GM13977 (cell line): Measurements from ENCODE around the gene CCDC12.

Source experiments
- DNase-seq: peaks from one replicate; pipeline ENCODE4 v3.0.0; 2012; ENCODE audit warnings: low spot score
- CTCF ChIP-seq: IDR thresholded peaks from 2 replicates; pipeline ENCODE4 v1.5.1; 2012; ENCODE audit warnings: mild to moderate bottlenecking, control low read depth; ENCODE audit not compliant: insufficient read depth; ENCODE audit errors: extremely low read depth, missing control alignments
- in situ Hi-C: fragments of 300-500 bp; cut with MboI; formaldehyde crosslinking; loops from one replicate; pipeline ENCODE4 v1.12.0; 2022; ENCODE audit warnings: low sequenced_read_pairs, low pct_unique_long_range_greater_than_20kb, mixed read lengths, inconsistent platforms; ENCODE audit not compliant: unreplicated experiment

Gene CCDC12

GRCh38 chr3:46909535-46910161 is 66.9 kb downstream of the CCDC12 start:
- DNase-seq, result peak; percentile 89
- in situ Hi-C loops, result loop anchor here (25.0 kb wide), 1 partner anchor 453 kb away; no protein-coding TSS in a partner anchor
- peak; percentile 83 for TF ChIP-seq CTCF

DNA sequence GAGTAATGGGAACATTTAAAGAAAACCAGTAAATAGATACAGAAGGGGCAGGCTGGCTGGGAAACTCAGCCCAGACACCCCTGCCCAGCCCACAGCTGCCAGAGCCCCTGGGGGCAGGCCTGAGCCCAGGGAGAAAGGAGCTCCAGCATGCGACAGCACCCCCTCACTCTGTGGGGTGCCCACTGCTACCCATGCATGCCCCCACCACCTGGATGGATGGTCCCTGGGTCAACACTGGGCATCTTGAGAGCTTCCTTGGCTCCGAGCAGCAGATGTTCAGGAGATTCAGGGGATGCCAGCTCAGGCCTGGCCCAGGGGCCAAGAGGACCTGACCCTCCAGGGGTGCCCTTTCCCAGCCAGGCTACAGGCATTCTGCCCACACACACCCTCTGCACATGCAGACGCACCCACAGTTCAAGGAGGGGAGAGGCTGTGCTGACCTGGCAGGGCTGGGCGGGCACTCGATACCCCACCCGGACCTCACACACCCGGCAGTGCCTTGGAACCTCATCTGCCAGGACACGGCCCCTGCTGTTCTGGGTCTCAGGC is 67.5 kb downstream of the CCDC12 start:
- in situ Hi-C loops, result loop anchor here (25.0 kb wide), 1 partner anchor 453 kb away; no protein-coding TSS in a partner anchor
- no peak for DNase-seq
- no peak for TF ChIP-seq CTCF

- peak; percentile 6 for TF ChIP-seq CTCF
- in situ Hi-C loops, result loop anchor here (25.0 kb wide), 1 partner anchor 454 kb away; no protein-coding TSS in a partner anchor
- DNase-seq, result no peak
Observed at GRCh38 chr3:46908294-46908985, 68.1 kb downstream of the CCDC12 start.

DNA sequence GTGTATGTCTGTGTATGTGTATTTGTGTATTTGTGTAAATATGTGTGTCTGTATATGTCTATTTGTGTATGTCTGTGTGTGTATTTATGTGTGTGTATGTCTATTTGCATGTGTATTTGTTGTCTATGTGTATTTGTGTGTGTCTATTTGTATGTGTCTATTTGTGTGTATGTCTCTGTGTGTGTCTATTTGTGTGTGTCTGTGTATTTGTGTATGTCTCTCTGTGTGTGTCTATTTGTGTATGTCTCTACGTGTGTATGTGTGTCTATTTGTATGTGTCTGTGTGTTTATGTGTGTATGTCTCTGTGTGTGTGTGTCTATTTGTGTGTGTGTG is 68.6 kb downstream of the CCDC12 start:
- in situ Hi-C loops, result loop anchor here (25.0 kb wide), 1 partner anchor 454 kb away; no protein-coding TSS in a partner anchor
- no peak for TF ChIP-seq CTCF
- no peak for DNase-seq

DNA sequence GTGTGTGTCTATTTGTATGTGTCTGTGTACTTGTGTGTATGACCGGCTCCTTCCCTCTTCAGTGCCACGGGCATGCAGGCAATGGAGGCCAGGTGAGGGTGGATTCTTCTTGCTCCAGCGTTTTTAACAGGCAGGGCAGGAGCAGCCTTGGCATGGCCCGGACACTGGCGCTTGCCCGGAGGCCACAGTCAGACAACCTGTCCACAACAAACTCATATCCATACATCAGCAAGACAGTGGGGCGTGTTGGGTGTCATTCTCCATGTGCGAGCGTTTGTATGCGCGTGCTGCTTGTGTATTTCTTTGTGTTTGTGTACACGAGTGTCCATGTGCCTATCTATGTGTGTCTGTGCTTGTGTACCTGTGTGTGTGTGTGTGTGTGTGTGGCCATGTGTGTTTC is 69.3 kb downstream of the CCDC12 start:
- no peak for TF ChIP-seq CTCF
- no peak for DNase-seq
- in situ Hi-C loops, result loop anchor here (25.0 kb wide), 1 partner anchor 455 kb away; no protein-coding TSS in a partner anchor

- TF ChIP-seq CTCF, result no peak
- in situ Hi-C loops, result loop anchor here (25.0 kb wide), 1 partner anchor 456 kb away; no protein-coding TSS in a partner anchor
- no peak for DNase-seq
Observed at GRCh38 chr3:46906471-46907058, 70.0 kb downstream of the CCDC12 start.
